ENCODE results near the gene PTPN4.

DNA sequence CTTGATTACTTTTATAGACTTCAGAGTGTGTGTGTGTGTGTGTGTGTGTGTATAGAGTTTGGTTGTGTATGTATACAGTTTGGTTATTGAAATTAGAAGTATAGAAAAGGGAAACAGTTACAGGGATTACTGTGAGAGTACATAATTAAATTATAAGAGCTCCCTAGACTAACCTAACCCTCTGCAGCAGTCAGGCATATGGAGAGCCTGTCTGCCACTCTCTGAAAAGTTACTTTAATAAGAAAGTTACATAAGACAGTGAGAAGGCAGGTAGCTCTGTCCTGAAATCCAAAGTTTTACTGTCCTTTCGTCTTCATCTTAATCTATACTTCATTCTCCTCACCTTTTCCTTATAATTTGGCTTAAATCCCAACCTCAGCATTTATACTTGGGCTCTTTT, 181.7 kb downstream of the PTPN4 start:
- no peak for TF ChIP-seq TAF1 (IDR thresholded peaks at IDR 0.05; ENCODE audit: low read depth)
- TF ChIP-seq, protein P1, sequence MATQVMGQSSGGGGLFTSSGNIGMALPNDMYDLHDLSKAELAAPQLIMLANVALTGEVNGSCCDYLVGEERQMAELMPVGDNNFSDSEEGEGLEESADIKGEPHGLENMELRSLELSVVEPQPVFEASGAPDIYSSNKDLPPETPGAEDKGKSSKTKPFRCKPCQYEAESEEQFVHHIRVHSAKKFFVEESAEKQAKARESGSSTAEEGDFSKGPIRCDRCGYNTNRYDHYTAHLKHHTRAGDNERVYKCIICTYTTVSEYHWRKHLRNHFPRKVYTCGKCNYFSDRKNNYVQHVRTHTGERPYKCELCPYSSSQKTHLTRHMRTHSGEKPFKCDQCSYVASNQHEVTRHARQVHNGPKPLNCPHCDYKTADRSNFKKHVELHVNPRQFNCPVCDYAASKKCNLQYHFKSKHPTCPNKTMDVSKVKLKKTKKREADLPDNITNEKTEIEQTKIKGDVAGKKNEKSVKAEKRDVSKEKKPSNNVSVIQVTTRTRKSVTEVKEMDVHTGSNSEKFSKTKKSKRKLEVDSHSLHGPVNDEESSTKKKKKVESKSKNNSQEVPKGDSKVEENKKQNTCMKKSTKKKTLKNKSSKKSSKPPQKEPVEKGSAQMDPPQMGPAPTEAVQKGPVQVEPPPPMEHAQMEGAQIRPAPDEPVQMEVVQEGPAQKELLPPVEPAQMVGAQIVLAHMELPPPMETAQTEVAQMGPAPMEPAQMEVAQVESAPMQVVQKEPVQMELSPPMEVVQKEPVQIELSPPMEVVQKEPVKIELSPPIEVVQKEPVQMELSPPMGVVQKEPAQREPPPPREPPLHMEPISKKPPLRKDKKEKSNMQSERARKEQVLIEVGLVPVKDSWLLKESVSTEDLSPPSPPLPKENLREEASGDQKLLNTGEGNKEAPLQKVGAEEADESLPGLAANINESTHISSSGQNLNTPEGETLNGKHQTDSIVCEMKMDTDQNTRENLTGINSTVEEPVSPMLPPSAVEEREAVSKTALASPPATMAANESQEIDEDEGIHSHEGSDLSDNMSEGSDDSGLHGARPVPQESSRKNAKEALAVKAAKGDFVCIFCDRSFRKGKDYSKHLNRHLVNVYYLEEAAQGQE (IDR thresholded peaks at IDR 0.05; ENCODE audit: low read depth): no peak
- no peak for TF ChIP-seq FOXM1 (IDR thresholded peaks at IDR 0.05; ENCODE audit: borderline replicate concordance, low read depth)
- TF ChIP-seq, protein P2, sequence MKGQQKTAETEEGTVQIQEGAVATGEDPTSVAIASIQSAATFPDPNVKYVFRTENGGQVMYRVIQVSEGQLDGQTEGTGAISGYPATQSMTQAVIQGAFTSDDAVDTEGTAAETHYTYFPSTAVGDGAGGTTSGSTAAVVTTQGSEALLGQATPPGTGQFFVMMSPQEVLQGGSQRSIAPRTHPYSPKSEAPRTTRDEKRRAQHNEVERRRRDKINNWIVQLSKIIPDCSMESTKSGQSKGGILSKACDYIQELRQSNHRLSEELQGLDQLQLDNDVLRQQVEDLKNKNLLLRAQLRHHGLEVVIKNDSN (IDR thresholded peaks at IDR 0.05): no peak
- TF ChIP-seq, protein P3, sequence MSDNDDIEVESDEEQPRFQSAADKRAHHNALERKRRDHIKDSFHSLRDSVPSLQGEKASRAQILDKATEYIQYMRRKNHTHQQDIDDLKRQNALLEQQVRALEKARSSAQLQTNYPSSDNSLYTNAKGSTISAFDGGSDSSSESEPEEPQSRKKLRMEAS (IDR thresholded peaks at IDR 0.05): no peak
- TF ChIP-seq EP300 (IDR thresholded peaks at IDR 0.05; ENCODE audit: borderline replicate concordance): no peak
